ENCODE results near the gene EHMT1.
"Not testable (repeated sequence)": the region's sequence is repeated elsewhere in the genome, so short reads cannot be mapped to it uniquely, and the experiment has no call there.

Gene EHMT1

GRCh38 chr9:137720571-137721110 lies 101.8 kb downstream of the EHMT1 start:
- no peak for DNase-seq (ENCODE audit: low read depth)

- no peak for DNase-seq (ENCODE audit: low read depth)
Observed at GRCh38 chr9:137721479-137721878, 102.7 kb downstream of the EHMT1 start.

GRCh38 chr9:137721899-137722298 lies 103.1 kb downstream of the EHMT1 start:
- no peak for DNase-seq (ENCODE audit: low read depth)

GRCh38 chr9:137722481-137722880 lies 103.7 kb downstream of the EHMT1 start:
- no peak for DNase-seq (ENCODE audit: low read depth)

GRCh38 chr9:137723356-137723755 lies 104.6 kb downstream of the EHMT1 start:
- not testable (repeated sequence) for DNase-seq (ENCODE audit: low read depth)

GRCh38 chr9:137723783-137724445 lies 105.1 kb downstream of the EHMT1 start:
- no peak for DNase-seq (ENCODE audit: low read depth)

- no peak for DNase-seq (ENCODE audit: low read depth)
Observed at GRCh38 chr9:137724818-137725240, 106.0 kb downstream of the EHMT1 start.

GRCh38 chr9:137725598-137725997 lies 106.8 kb downstream of the EHMT1 start:
- no peak for DNase-seq (ENCODE audit: low read depth)

GRCh38 chr9:137726336-137726735 lies 107.5 kb downstream of the EHMT1 start:
- not testable (repeated sequence) for DNase-seq (ENCODE audit: low read depth)

GRCh38 chr9:137726764-137727163 lies 108.0 kb downstream of the EHMT1 start:
- DNase-seq (ENCODE audit: low read depth): no peak

GRCh38 chr9:137727716-137728115 lies 108.9 kb downstream of the EHMT1 start:
- DNase-seq (ENCODE audit: low read depth): no peak

- no peak for DNase-seq (ENCODE audit: low read depth)
Observed at GRCh38 chr9:137728444-137729311, 109.9 kb downstream of the EHMT1 start.

GRCh38 chr9:137731216-137731946 lies 112.6 kb downstream of the EHMT1 start:
- DNase-seq (ENCODE audit: low read depth): no peak

GRCh38 chr9:137731947-137732813 lies 113.4 kb downstream of the EHMT1 start:
- DNase-seq (ENCODE audit: low read depth): no peak

GRCh38 chr9:137733429-137733828 lies 114.6 kb downstream of the EHMT1 start:
- no peak for DNase-seq (ENCODE audit: low read depth)

GRCh38 chr9:137734181-137734580 lies 115.4 kb downstream of the EHMT1 start:
- DNase-seq (ENCODE audit: low read depth): no peak

- DNase-seq (ENCODE audit: low read depth): not testable (repeated sequence)
Observed at GRCh38 chr9:137738182-137738696, 119.4 kb downstream of the EHMT1 start.

GRCh38 chr9:137738703-137739102 lies 119.9 kb downstream of the EHMT1 start:
- no peak for DNase-seq (ENCODE audit: low read depth)

GRCh38 chr9:137739371-137740309 lies 120.8 kb downstream of the EHMT1 start:
- DNase-seq (ENCODE audit: low read depth): no peak

GRCh38 chr9:137740312-137740711 lies 121.5 kb downstream of the EHMT1 start:
- no peak for DNase-seq (ENCODE audit: low read depth)
